Spleen (tissue), 11 donors: ENCODE data around the gene SRCIN1. TPM values are rescaled to one million over a fixed set of nuclear protein-coding genes. Genes with fewer than 3 reads are reported as not detected.

Experiments
- DNase-seq: peaks from one replicate; pipeline ENCODE4 v3.0.0-alpha.2; 2020
- H3K27ac ChIP-seq, 8 donors: fragments of 200-600 bp; sonication (generic) in 7 of 8; 1 replicate in 4 of 8; 2 replicates in 4 of 8; pipeline versions ENCODE4 v1.5.0 to v1.8.0; 2016 to 2021; ENCODE audit warnings: inconsistent platforms in 4 of 8, mild to moderate bottlenecking in 4 of 8, moderate library complexity in 1 of 8
- H3K27me3 ChIP-seq, 7 donors: fragments of 200-600 bp; sonication (generic) in 6 of 7; replicated peaks in 1 of 7; 1 replicate in 4 of 7; 2 replicates in 3 of 7; pipeline versions ENCODE4 v1.5.0 to v1.8.0; 2016 to 2021; ENCODE audit warnings: inconsistent platforms in 3 of 7, mild to moderate bottlenecking in 1 of 7
- H3K36me3 ChIP-seq, 6 donors: fragments of 200-600 bp; sonication (generic) in 5 of 6; 1 replicate in 4 of 6; 2 replicates in 2 of 6; pipeline versions ENCODE4 v1.5.0 to v1.8.0; 2016 to 2021; ENCODE audit warnings: inconsistent platforms in 2 of 6
- H3K4me1 ChIP-seq, 6 donors: fragments of 200-600 bp; sonication (generic) in 5 of 6; 1 replicate in 3 of 6; 2 replicates in 3 of 6; pipeline versions ENCODE4 v1.5.0 to v1.8.0; 2016 to 2021; ENCODE audit warnings: inconsistent platforms in 3 of 6
- H3K4me3 ChIP-seq, 8 donors: fragments of 200-600 bp; sonication (generic) in 7 of 8; 1 replicate in 4 of 8; 2 replicates in 4 of 8; pipeline versions ENCODE4 v1.5.0 to v1.8.0; 2016 to 2021; ENCODE audit warnings: inconsistent platforms in 4 of 8, mild to moderate bottlenecking in 4 of 8, moderate library complexity in 2 of 8
- H3K9me3 ChIP-seq, 8 donors: fragments of 200-600 bp; sonication (generic) in 7 of 8; 1 replicate in 4 of 8; 2 replicates in 4 of 8; pipeline versions ENCODE4 v1.5.0 to v1.8.0; 2016 to 2021; ENCODE audit warnings: inconsistent platforms in 4 of 8
- POLR2A ChIP-seq, 3 donors: fragments of 450-650 bp; IDR thresholded peaks; one replicate each; pipeline ENCODE4 v1.5.1; 2017; ENCODE audit warnings: antibody characterized with exemption in 3 of 3, mild to moderate bottlenecking in 1 of 3
- POLR2AphosphoS5 ChIP-seq, 3 donors: sonication (generic); formaldehyde crosslinking; IDR thresholded peaks; one replicate each; pipeline ENCODE4 v1.5.1; 2017; ENCODE audit warnings: antibody characterized with exemption in 3 of 3
- WGBS, 5 donors: extraction: QIAGEN DNeasy Blood & Tissue Kit in 3 of 5; methylation state at CpG; one replicate each; pipeline versions ENCODE4 v1.1.5 to v1.1.7; 2013 to 2018; 5-methylcytosine and 5-hydroxymethylcytosine counted together
- intact Hi-C: fragments of 100-400 bp; cut with DNase I; formaldehyde crosslinking; loops from one replicate; pipeline ENCODE4 v1.15.0; 2023; ENCODE audit warnings: low total_unique reads
- polyA plus RNA-seq, 3 donors: library from polyadenylated mRNA; stranded (reverse); fragments of 200-250 nt; gene quantifications; one replicate each; pipeline ENCODE4 v1.2.1, GENCODE V29; 2013
- total RNA-seq, 7 donors: library from RNA; depleted of rRNA in 3 of 7; stranded (reverse); fragments of >200 nt in 3 of 7; fragmentation: NEBNext Ultra II Directional in 4 of 7; extraction: Animal tissue kit (Norgen Biotek cat#: 25700) in 4 of 7; gene quantifications; one replicate each; pipeline versions ENCODE4 v1.1.0 to v1.2.1, GENCODE V29; 2016 to 2021
- TF ChIP-seq, protein P1 (sequence below), 11 experiments: fragments of 200-600 bp in 7 of 11; fragments of 450-650 bp in 4 of 11; sonication (generic) in 4 of 11; IDR thresholded peaks in 8 of 11; conservative IDR thresholded peaks in 3 of 11; 1 replicate in 7 of 11; 2 replicates in 4 of 11; pipeline versions ENCODE4 v1.4.0 to v1.8.0; 2016 to 2021; ENCODE audit warnings: antibody characterized with exemption in 11 of 11, inconsistent platforms in 4 of 11, mild to moderate bottlenecking in 1 of 11
- donor health status: healthy with polysubstance abuse.
- donor health status: DM: no; HTN: no; CAD: no; lungs with moderate emphysema.
- donor health status: DM: no; HTN: no; CAD: no.
- donor health status: Bipolar disorder and iron deficiency.
- donor health status: healthy.
- donor health status: DM: no; HTN: no; CAD: no.
- donor health status: DM: yes; HTN: yes; CAD: no.

SRCIN1 gene
- total and polyA plus RNA-seq, 10 donors: 0.32 to 3.5 (median 1.5) TPM

DNA sequence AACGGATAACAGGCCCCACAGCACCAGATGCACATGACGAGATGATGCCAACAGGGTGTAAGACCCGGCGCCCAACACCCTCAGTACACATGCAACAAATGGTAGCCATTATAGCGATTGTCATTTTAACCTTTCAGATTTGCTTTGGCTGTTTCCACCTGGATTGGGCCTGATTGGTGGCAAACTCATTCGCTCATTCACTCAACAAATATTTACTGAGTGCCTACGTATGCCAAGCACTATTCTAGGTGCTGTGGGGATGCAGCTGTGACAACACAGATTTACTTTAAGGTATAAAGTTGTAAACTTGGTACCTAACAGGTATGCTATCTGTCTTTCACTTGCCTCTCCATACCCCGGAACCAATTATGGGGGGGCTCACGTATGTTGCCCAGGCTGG lies 66.8 kb downstream of the SRCIN1 start:
- no peak overlapping the region for H3K4me3 ChIP-seq
- H3K36me3 ChIP-seq: no peaks in the 10 kb centered on the region
- no peaks in the 10 kb centered on the region for H3K4me1 ChIP-seq
- no peak overlapping the region for H3K27ac ChIP-seq
- 89 to 94% (median 92%) methylated on average over 9 of the region's 9 CpGs for WGBS, 5 donors
- DNase-seq: no peak
- TF ChIP-seq, protein P1, sequence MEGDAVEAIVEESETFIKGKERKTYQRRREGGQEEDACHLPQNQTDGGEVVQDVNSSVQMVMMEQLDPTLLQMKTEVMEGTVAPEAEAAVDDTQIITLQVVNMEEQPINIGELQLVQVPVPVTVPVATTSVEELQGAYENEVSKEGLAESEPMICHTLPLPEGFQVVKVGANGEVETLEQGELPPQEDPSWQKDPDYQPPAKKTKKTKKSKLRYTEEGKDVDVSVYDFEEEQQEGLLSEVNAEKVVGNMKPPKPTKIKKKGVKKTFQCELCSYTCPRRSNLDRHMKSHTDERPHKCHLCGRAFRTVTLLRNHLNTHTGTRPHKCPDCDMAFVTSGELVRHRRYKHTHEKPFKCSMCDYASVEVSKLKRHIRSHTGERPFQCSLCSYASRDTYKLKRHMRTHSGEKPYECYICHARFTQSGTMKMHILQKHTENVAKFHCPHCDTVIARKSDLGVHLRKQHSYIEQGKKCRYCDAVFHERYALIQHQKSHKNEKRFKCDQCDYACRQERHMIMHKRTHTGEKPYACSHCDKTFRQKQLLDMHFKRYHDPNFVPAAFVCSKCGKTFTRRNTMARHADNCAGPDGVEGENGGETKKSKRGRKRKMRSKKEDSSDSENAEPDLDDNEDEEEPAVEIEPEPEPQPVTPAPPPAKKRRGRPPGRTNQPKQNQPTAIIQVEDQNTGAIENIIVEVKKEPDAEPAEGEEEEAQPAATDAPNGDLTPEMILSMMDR (IDR thresholded peaks at IDR 0.05 in 8 of 11, conservative IDR thresholded peaks at IDR 0.05 in 3 of 11): no peak
- TF ChIP-seq POLR2AphosphoS5 (IDR thresholded peaks at IDR 0.05) (no peak), POLR2A (IDR thresholded peaks at IDR 0.05) (no peak)
- no peaks in the 10 kb centered on the region for H3K9me3 ChIP-seq
- H3K27me3 ChIP-seq: peaks cover 0 to 60% (median 9%) of the 10 kb centered on the region in 7 donors
- intact Hi-C loops: no loop called here

DNA sequence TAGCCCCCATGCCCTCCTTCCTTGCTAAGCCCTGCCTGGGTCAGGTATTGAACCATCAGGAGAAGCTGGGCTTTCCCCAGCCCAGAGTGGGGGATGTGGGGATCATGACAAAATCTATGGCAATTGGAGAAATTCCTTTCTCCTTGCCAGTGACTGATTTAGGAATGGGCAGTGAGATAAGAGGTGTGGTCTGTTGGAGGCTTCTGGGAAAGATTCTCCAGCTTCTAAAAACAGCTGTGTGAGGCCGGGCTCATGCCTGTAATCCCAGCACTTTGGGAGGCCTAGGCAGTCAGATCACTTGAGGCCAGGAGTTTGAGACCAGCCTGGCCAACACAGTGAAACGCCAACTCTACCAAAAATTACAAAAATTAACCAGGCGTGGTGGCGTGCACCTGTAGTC lies 69.1 kb downstream of the SRCIN1 start:
- WGBS, 5 donors: 76 to 87% (median 81%) methylated on average over 4 of the region's 4 CpGs
- no peak overlapping the region for H3K27ac ChIP-seq
- TF ChIP-seq POLR2AphosphoS5 (IDR thresholded peaks at IDR 0.05) (no peak), POLR2A (IDR thresholded peaks at IDR 0.05) (no peak)
- TF ChIP-seq, protein P1 (IDR thresholded peaks at IDR 0.05 in 8 of 11, conservative IDR thresholded peaks at IDR 0.05 in 3 of 11): no peak
- no peaks in the 10 kb centered on the region for H3K36me3 ChIP-seq
- H3K9me3 ChIP-seq: no peaks in the 10 kb centered on the region
- no peak overlapping the region for H3K4me3 ChIP-seq
- peaks cover 0 to 63% (median 9%) of the 10 kb centered on the region in 7 donors for H3K27me3 ChIP-seq
- DNase-seq: no peak
- intact Hi-C loops: no loop called here
- no peaks in the 10 kb centered on the region for H3K4me1 ChIP-seq

- H3K27me3 ChIP-seq: peaks cover 0 to 62% (median 9%) of the 10 kb centered on the region in 7 donors
- no peaks in the 10 kb centered on the region for H3K9me3 ChIP-seq
- DNase-seq: no peak
- no peaks in the 10 kb centered on the region for H3K4me1 ChIP-seq
- H3K27ac ChIP-seq: no peak overlapping the region
- H3K4me3 ChIP-seq: no peak overlapping the region
- intact Hi-C loops: no loop called here
- TF ChIP-seq POLR2AphosphoS5 (IDR thresholded peaks at IDR 0.05) (no peak), POLR2A (IDR thresholded peaks at IDR 0.05) (no peak)
- TF ChIP-seq, protein P1 (IDR thresholded peaks at IDR 0.05 in 8 of 11, conservative IDR thresholded peaks at IDR 0.05 in 3 of 11): no peak
- 72 to 93% (median 87%) methylated on average over 8 of the region's 8 CpGs for WGBS, 5 donors
- no peaks in the 10 kb centered on the region for H3K36me3 ChIP-seq
These were observed 69.9 kb downstream of the SRCIN1 start for GRCh38 chr17:38535886-38536285.

- peaks cover 0 to 69% (median 9%) of the 10 kb centered on the region in 7 donors for H3K27me3 ChIP-seq
- H3K27ac ChIP-seq: no peak overlapping the region
These were observed 71.3 kb downstream of the SRCIN1 start for GRCh38 chr17:38534498-38534885.

More at GRCh38 chr17:38534498-38534885, 71.3 kb downstream of the SRCIN1 start:
- 68 to 75% (median 73%) methylated on average over 7 of the region's 7 CpGs for WGBS, 5 donors
- DNase-seq: no peak
- Histone ChIP-seq H3K4me3 (no peak overlapping the region), H3K9me3 (no peaks in the 10 kb centered on the region), H3K4me1 (no peaks in the 10 kb centered on the region), H3K36me3 (no peaks in the 10 kb centered on the region)
- intact Hi-C loops: no loop called here
- no peak for TF ChIP-seq POLR2AphosphoS5 (IDR thresholded peaks at IDR 0.05)
- TF ChIP-seq POLR2A (IDR thresholded peaks at IDR 0.05): no peak
- TF ChIP-seq, protein P1 (IDR thresholded peaks at IDR 0.05 in 8 of 11, conservative IDR thresholded peaks at IDR 0.05 in 3 of 11): no peak
